MV-4-11 (cell line): ENCODE data around the gene SESN3.
"Not testable (repeated sequence)": the region's sequence is repeated elsewhere in the genome, so short reads cannot be mapped to it uniquely, and the experiment has no call there.

ENCODE experiments used
- DNase-seq: peaks from one replicate; lab custom pipeline; 2025; lab: John Stamatoyannopoulos, UW

The SESN3 gene

GRCh38 chr11:95248666-95249467, 17.9 kb upstream of the SESN3 start:
- peak; percentile 77 for DNase-seq

DNA sequence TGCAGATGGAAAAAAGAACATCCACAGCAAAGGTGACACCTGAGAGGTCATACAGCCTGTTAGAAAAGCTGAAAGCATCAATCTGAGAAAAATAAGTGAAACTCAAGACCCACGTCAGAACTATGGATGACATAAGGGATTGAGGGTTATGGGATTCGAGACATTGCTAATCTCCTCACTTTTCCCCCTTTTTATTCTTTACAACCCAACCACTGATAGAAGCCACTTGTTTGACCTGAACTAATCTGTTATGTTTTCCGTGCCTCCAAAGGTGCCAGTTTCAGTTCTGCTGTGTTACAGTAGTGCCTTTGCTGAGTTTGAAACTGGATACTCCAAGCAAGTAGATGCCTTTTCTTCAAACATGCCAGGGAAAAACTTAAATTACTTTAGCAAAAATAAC, 16.9 kb upstream of the SESN3 start:
- no peak for DNase-seq

GRCh38 chr11:95247127-95247684, 16.2 kb upstream of the SESN3 start:
- no peak for DNase-seq

- no peak for DNase-seq
Observed at GRCh38 chr11:95245581-95245980, 14.6 kb upstream of the SESN3 start.

GRCh38 chr11:95245038-95245437, 14.0 kb upstream of the SESN3 start:
- no peak for DNase-seq

- no peak for DNase-seq
Observed at GRCh38 chr11:95243673-95244072, 12.7 kb upstream of the SESN3 start.

DNA sequence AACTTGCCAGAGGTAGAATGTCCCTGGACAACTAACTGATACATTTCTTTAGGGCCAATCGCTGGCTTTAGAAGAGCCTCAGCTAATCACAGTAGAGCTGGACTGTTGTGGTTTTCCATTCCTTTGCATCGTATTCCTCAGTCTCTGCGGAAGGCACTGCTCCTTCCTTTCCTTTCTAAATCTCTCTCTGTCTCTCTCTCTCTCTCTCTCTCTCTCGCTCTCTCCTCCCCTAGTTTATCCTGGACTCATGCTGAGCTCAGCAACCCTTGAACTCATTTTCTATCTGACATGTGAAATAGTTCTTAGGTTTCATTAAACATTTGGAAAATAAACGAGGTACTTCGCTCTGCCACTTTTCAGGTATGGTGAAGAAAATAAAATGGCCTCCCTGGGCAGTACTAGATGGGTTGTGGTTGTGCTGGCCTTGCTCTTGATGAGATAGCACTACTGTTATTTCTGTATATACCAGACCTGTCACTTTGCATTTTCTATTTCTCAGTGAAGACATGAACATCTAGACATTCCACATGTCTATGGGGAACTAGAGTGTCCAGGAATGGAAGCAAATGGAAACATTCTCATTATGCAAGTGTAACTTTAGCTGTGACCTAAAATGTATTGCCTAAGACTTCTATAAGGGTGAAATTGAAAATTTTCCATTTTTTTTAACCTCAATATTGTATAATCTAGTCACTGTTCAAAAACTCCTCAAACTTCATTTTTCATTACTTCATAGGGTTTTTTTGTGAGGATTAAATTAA, 12.0 kb upstream of the SESN3 start:
- DNase-seq = no peak

GRCh38 chr11:95242091-95242844, 11.3 kb upstream of the SESN3 start:
- DNase-seq = peak; percentile 33

DNA sequence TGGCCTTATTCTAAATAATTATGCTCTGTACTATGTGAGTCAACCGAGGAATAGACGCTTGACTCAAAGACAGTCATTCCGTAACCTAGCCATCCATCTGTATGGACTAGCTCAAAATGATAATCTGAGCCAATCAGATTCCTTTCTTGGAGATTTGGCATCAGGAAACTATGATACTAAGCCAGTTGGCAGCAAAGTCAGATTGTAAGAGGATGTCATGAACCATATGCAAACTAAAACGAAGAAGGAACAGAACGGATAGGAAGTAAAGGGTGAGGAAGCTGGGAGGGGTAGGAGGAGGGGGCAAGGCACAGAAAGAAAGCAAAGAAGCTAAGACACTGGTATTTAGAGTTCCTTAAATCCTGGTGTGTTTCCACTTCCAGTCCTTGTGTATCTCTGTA, 10.7 kb upstream of the SESN3 start:
- peak; percentile 20 for DNase-seq

DNA sequence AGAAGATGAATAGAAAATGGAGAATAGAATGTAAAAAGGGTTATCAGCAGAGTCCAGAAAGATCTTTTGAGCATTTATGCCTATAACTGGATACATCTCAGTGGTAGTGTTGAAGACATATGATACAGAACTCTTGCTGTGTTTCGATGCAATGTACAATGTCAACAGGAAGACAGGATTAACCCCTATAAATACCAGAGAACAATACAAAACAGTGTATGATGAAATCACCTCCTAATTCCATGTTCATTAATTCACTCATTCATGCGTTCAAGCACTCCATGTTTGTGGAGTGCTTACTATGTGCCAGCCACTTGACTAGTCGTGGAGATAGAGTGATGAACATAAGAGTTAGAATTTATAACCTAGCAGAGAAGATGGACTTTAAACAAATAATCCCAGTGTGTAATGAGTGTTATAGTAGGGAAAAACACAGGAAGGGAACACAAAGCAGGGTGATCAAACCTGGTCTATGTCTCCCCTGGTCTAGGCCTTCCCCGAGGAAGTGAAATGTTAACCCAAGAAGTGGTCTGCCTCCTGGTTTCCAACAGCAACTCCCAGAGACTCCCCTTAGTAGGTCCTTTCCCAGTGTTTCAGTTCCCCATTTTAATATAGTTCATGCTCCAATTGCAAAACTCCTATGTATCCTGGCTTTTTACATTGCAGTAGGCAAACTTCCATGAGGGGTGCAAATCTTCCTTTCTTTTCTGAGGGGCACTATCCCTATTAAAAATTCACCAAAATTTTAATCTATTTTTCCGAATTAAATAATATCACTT, 9.1 kb upstream of the SESN3 start:
- peak; percentile 40 for DNase-seq

- DNase-seq = no peak
Observed at GRCh38 chr11:95232666-95233065, 1.7 kb upstream of the SESN3 start.

GRCh38 chr11:95231881-95232605, 1.0 kb upstream of the SESN3 start:
- DNase-seq = peak; percentile 66

GRCh38 chr11:95230810-95231126, 234 bp downstream of the SESN3 start:
- DNase-seq = no peak

DNA sequence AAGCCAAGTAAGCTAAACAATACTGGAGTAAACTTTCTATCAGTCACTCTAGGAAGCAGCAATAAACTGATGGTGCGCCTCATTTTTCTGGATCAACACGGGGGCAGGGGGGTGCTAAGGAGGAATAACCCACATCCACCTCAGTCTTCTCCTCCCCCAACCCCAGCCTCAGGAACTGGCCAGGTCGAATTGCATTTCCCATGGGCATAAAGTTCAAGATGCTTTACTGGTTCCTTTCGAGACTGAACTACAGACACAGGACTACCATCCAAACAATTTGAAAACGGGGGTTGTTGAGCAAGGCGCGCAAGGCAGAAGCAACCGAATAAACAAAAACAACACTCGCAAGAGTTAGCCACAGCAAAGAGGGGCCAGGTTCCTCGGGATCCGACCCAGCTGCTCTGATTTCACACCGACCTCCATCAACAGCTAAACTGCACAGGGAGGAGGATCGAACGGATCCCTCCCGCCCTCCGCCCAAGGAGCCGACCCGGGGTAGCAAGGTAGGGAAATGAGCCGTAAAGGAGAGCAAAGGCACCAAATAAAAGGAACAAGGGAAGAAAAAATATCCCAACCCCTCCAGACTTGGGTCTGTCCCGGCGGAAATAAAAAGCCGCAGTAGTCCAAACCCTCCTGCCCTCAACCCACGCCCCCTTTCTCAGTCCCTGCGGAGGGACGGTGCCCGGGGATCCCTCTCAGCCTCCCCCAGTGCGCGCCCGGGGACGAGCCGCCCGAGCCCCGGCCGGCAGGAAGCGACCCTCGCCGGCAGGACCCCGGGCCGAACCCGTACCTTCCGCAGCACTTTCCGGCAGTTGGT, 801 bp downstream of the SESN3 start:
- DNase-seq = no peak

GRCh38 chr11:95229199-95229992, 1.6 kb downstream of the SESN3 start:
- DNase-seq = no peak

DNA sequence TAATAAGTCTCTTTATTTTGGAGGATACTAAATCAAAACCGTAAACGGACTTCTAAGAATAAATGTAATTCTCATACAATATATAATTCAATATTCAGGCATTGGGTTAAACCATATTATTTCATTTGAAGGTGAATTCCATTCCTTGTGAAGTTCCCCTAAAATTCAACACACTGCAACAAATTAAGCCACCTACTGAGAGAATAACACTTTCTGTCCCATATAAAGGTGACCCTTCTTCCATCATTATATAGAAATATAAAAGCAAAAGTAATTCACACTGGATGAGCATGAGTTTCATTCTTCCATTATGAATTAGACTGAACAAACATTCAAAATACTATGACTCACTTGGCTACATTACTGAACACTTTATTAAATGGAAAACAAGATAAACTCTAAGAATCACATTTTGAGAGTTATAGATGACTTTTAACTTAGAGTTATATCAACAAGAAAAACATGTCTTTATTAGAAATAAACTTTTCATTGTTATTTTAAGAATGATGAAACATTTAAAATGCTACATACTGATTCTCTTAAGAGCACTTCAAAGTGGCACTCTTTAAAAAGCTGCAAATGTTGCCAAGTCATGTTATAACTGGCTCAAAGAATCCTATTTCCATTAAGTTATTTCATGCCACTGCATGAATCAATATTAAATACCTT, 2.8 kb downstream of the SESN3 start:
- DNase-seq = no peak

- not testable (repeated sequence) for DNase-seq
Observed at GRCh38 chr11:95227060-95227459, 3.9 kb downstream of the SESN3 start.

- peak; percentile 45 for DNase-seq
Observed at GRCh38 chr11:95222817-95223216, 8.2 kb downstream of the SESN3 start.

DNA sequence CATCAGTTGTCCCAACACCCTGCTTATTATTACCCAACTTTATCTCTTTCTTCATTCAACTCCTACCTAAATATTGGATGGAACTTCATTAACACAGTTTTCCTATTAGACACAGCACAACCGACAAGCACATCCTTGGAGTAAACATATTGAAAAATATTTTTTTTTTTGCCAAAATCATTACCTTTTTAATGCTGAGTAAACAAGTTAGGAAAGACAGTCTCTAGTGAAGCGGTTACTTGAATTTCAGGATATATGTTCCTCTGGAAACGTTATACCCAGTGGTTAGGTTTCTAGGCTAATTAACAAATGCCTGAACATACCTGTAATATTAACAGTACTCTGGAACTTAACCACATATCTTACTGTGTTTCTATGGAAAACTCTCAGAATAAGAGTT, 11.4 kb downstream of the SESN3 start:
- DNase-seq = no peak
